NCI-H1105 (cell line): ENCODE measurements around the gene ZNF687.

ENCODE experiments used
- DNase-seq: peaks from one replicate; lab custom pipeline; 2025; lab: John Stamatoyannopoulos, UW

ZNF687 gene

DNA sequence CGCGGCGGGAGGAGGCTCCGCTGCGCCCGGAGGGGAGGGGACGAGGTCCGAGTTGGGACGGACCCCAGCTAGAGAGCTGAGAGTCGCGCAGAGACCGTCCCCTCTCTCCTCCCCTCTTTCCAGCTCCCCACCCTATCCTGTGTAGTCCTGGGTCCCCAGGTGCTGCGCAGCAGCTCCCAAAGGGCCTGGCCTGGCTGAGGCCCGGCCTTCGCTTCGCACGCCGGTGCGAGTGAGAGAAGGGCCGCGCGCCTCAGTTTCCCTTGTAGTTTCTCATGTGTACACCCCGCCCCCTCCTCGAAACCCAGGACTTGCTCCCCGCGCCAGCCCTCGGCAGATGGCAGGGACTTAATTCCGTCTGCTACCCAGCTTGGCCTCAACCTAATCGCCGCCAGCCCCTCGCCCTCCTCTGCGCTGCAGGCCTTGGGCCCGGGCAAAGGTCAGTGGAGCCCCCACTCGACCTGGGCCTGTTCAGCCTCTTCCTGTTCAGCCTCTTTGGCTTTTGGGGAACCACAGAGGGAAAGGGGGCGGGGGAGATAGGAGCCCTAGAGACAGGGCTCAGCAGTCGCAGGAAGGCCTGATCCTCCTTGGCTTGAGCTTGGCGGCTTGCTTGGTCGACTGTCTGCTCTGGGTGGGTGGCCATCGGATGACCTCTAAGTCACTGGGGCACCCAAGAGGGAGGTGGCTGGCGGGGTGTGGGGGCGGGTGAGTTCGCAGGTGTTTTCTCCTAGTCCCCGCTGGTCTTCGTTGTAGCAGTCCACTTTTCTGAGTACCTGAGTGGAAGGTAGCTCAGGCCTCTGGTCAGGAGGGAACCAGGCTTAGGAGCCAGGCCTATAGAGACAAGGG lies 1.0 kb downstream of the ZNF687 start:
- no peak for DNase-seq

DNA sequence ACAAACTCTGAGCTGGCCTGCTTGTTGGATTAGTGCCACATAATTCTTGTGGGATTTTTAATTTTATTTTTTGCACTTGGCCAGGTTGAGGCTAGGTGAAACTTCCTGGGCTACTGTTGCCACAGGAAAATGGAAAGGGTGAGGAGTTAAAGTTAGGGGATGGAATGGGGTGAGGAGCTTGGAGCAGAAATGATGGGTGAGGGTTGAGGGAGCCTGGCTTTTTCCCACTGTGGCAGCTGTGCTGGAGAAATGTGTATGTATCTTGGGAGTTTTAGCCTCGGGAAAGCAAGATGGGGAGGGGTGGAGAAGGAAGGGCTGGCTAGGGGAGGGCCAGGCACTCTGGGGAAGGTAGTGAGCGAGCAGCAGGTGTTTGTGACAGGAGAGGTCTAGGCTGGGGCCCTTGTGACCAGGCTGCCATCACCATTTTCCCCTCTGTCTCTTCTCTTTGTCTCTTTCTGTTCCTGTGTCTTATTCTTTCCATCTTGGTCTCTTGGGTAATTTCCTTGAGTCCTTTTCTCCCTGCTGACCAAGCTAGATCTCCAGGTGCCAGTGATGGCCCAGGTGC lies 2.0 kb downstream of the ZNF687 start:
- DNase-seq: no peak

DNA sequence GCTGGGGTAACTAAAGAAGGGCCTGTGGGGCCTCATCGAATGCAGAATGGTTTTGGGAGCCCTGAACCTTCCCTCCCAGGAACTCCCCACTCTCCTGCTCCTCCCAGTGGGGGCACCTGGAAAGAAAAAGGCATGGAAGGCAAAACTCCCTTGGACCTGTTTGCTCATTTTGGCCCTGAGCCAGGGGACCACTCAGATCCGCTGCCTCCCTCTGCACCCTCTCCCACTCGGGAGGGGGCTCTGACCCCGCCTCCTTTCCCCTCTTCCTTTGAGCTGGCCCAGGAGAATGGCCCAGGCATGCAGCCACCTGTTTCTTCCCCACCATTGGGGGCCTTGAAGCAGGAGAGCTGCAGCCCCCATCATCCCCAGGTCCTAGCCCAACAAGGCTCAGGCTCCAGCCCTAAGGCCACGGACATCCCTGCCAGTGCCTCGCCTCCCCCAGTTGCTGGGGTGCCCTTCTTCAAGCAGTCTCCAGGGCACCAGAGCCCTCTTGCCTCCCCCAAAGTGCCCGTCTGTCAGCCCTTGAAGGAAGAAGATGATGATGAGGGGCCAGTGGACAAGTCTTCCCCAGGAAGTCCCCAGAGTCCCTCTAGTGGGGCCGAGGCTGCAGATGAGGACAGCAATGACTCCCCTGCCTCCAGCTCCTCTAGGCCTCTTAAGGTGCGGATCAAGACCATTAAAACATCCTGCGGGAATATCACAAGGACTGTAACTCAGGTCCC lies 4.7 kb downstream of the ZNF687 start:
- DNase-seq: no peak

DNA sequence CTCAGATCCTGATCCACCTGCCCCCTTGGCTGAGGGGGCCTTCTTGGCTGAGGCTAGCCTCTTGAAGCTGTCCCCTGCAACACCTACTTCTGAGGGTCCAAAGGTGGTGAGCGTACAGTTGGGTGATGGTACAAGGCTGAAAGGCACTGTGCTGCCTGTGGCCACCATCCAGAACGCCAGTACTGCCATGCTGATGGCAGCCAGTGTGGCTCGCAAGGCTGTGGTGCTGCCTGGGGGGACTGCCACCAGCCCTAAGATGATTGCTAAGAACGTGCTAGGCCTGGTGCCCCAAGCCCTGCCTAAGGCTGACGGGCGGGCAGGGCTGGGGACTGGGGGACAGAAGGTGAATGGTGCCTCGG lies 5.2 kb downstream of the ZNF687 start:
- DNase-seq: no peak

DNA sequence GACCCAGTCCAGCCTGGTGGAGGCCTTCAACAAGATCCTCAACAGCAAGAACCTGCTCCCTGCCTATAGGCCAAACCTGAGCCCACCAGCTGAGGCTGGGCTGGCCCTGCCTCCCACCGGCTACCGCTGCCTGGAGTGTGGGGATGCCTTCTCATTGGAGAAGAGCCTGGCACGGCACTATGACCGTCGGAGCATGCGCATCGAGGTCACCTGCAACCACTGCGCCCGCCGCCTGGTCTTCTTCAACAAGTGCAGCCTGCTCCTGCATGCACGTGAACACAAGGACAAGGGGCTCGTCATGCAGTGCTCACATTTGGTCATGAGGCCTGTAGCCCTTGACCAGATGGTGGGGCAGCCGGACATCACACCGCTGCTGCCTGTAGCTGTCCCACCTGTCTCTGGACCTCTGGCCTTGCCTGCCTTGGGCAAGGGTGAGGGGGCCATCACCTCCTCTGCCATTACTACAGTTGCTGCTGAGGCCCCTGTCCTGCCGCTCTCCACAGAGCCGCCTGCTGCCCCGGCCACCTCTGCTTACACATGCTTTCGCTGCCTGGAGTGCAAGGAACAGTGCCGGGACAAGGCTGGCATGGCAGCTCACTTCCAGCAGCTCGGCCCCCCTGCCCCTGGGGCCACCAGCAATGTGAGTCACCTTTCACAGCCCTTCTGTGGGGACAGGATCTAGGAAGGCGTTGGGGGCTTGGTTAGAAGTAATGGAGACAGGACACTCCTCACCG lies 5.8 kb downstream of the ZNF687 start:
- DNase-seq: no peak

DNA sequence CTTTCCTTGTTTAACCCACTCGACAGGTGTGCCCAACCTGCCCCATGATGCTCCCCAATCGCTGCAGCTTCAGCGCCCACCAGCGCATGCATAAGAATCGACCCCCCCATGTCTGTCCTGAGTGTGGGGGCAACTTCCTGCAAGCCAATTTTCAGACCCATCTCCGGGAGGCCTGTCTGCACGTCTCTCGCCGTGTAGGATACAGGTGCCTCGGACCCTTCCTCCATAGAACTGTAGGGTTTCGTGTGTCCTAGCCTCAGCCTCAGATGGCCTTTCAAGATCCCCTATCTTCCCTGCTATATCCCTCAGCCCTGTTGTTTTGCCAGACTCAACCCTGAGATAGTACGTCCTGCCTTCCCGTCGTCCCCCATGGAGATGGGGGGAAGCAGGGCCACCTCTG lies 6.4 kb downstream of the ZNF687 start:
- DNase-seq: no peak

DNA sequence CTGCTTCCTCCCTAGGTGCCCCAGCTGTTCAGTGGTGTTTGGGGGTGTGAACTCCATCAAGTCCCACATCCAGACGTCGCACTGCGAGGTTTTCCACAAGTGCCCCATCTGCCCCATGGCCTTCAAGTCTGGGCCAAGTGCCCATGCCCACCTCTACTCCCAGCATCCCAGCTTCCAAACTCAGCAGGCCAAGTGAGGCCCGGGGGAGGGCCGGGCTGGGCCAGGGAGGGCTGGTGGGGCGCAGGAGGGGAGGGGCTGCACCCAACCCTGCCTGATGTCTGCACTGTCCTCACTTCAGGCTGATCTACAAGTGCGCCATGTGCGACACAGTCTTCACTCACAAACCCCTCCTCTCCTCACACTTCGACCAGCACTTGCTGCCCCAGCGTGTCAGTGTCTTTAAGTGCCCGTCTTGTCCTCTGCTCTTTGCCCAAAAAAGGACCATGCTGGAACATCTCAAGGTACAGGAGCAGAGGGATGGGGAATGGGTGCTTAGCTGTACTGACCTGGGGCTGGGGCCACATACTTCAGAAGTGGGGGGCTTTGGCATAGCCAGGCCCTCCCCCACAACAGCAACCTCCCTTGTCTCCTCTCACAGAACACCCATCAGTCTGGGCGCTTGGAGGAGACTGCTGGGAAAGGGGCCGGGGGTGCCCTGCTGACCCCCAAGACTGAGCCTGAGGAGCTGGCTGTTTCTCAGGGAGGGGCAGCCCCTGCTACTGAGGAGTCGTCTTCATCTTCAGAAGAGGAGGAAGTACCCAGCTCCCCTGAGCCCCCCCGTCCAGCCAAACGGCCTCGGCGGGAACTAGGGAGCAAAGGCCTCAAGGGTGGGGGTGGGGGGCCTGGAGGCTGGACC lies 7.2 kb downstream of the ZNF687 start:
- no peak for DNase-seq

DNA sequence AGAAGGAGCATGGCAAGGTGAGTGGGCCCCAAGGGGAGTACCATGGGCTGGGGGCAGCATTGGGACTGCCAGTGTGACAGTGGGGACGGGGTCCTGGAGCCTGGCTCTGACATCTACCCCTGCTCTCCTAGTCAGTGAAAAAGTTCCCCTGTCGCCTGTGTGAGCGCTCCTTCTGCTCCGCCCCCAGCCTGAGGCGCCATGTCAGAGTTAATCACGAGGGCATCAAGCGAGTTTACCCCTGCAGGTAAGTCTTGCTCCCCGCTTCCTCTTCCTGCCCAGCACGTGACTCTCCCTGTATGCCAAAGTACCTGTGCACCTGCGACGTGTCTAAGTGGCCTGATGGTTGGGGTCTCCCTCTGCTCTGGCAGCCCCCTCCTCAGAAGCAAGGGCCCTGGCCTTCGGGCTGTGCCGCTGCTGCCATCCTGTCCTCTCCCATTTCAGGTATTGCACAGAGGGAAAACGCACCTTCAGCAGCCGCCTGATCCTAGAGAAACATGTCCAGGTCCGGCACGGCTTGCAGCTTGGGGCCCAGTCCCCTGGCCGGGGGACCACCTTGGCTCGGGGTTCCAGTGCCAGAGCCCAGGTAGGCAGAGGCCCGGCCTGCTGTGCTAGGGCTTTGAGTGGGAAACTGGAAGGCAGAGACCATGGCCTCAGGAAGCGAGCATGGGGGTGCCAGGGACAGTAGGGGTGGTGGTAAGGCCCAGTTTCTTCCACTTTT lies 8.1 kb downstream of the ZNF687 start:
- no peak for DNase-seq

DNA sequence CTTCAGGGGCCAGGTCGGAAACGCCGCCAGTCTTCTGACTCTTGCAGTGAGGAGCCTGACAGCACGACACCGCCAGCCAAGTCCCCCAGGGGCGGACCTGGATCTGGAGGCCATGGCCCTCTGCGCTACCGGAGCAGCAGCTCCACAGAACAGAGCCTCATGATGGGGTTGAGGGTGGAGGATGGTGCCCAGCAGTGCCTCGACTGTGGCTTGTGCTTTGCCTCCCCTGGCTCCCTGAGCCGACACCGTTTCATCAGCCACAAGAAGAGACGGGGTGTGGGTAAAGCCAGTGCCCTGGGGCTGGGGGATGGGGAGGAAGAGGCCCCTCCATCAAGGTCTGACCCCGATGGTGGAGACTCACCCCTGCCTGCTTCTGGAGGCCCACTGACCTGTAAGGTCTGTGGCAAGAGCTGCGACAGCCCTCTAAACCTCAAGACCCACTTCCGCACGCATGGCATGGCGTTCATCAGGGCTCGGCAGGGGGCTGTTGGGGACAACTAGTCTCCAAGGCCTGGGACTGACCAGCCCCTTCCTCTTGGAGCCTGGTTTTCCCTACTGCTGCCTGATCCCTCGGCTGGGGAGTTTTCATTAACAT lies 8.7 kb downstream of the ZNF687 start:
- no peak for DNase-seq

DNA sequence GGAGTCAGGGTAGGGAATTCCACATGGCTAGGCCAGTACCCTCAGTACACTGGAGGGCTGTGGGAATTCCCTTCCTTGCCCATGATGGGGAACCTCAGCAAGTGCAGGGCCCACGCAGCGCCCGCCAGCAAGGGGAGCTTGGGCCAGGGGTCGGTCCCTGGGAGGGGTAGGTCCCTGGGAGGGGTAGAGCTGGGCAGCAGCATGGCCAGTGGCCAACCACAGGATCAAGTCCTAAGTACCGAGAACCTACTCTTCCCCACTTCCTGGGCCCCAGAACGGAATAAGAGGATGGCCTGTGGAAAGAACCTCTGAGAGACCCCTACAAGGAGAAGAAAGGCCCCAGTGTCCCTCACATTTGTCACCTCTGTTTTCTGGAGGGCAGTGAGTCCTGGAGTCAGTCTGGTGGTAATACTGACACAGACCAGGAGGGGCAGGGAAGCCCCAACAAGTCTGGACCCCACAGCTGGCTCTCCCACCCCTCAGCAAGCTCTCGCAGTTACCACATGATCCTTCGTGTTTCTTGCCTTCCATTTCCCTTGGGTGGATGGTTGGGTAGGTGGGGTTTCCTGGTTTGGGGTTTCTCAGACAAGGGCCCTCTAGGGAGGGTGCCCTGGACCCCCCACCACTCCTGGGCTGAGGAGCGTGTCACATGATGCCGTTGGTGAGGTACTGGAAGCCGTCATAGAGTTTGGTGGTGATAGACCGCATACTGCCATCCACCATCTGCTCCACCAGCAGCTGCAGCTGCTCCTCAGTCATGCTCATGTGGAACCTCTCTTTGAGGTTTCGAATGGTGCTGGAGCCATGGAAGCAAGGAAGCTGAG lies 10.3 kb downstream of the ZNF687 start:
- DNase-seq: no peak

DNA sequence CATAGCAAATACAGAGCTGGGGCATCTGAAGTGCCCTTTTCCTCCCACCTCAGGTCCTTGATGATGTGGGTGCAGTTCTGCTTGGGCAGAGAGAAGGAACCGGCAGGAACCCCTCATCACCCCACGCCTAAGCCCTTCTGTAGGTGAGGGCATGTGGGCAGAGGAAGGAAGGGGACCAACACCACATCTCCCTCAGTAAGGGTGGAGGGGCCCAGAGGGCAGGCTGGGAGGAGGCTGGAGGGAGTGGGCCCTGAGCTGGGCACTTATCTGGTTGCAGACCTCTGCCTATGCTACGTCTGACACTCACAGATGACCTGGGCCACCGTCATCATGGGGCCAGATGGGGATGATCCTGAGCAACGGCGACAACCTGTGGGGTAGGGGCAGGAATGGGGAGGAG lies 11.0 kb downstream of the ZNF687 start:
- no peak for DNase-seq

DNA sequence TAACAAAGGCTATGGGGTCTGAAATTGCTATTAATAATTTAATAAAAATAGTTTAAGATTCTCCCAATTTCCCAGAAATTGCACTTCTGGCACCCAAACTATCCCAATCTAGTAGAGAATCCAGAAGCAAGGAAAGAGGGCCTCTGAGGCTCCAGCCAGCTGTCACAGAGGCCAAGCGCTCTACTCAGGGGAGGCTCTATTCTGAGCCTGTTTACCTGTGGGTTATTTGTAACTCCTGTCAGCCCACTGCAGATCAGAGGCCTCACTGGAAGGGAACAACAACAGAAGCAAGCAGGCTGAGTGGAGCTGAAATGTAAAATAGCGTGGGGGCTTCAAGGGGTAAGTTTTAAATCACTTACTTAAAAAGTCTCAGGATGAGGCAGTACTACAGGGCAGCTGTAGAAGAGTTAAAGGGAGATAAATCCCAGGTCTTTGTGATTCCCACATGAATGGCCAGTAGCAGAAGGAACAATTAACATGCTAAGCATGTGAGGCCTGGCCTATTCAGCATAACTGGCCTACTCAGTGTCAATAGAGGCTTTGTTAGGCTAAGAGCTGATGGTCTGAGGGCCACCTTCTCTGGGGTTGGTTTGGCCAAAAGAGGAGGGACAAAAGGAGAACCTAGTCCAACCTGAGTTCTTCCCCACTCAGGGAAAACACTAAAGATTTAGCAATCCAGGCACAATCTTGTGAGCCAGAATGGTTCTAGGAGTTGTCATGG lies 12.8 kb downstream of the ZNF687 start:
- DNase-seq: no peak

DNA sequence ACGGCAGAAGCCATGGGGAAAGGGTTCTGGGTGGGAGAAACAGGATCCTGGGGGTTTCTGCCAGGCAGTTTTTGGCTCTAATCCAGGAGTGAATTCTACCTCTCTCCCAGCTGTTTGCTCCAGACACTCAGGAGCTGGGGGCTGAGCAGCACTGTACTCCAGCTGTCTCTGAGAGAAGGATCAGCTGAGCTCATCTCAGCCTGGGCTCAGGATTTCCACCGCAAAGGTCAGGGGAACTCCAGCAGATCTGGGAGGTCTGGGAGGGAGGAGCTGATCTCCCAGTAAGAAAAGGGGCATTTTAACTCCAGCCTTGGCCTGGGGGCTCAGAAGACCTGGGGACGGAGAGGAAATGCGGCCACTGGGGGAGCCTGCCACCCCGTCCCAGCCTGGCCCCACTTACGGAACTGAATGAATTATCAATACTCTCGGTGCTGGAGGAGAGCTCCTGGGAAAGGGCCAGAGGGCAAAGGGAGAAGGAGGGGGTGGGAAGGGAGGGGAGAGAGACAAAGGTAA lies 27.8 kb downstream of the ZNF687 start:
- DNase-seq: no peak

DNA sequence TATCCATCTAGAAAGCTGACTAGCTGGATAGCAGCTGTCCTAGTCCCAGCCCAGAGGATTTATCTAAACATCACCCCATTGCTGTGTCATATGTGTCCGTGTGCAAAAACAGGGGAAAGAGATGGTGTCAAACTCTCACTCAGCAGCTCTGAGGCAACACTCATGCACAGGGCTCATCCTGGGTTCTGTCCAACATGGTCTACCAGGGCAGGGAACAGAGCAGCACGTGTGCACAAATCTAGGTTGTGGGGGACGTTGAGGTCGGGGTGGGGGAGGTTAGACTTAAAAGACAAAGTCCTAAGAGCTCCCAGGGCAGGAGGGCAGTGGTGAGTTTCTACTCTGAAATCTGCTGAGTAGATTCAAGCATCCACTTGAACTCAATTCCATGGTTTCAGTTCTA lies 28.9 kb downstream of the ZNF687 start:
- no peak for DNase-seq

DNA sequence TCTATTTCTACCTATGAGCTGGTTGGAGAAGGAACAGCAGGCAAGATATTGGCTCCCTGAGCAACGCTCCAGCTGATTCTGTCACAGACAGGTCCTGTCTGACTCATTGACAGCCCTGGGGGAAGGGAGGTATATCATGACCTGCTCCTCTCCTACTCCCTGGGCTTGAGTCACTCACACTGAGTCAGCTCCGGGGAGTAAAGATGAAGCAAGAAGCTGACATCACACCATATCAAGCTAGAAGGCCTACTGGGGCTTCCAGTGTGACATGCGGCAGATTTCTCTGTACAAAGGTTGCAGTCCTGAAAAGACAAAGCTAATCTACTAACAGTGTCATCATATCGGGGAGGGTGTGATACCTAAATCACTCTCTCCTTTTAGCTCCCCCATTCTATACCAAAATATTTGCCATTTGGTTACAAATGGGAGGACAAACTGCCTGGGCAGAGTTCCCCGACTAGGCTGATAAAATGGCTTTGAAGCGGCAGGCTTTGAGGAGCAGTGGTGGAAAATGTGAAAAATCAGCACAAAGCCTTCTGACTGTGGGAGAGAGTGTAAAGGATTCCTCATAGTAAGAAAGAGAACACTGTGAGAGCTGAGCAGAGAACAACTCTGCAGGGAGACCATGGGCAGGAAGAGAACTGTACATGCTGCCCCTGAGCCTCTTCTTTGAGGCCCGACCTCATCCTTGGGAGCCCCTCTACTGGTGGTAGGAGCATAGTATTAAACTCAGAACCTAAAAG lies 29.7 kb downstream of the ZNF687 start:
- DNase-seq: no peak

DNA sequence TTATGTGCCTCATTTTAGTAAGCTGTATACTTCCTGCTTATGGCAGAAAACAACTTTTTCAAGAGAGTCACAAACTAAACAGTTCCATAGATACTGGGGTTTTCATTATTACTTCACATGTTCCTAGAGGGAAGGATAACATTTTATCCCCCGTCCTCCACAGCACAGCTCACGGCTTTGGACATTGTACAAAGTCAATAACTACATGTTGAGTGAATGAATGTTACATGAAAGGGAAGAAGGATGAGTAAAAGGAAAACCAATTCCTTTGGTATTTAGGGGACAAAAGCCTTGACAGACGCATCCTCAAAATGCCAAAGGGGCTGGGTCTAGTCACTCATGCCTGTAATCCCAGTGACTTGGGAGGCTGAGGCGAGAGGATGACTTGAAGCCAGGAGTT lies 30.3 kb downstream of the ZNF687 start:
- no peak for DNase-seq

DNA sequence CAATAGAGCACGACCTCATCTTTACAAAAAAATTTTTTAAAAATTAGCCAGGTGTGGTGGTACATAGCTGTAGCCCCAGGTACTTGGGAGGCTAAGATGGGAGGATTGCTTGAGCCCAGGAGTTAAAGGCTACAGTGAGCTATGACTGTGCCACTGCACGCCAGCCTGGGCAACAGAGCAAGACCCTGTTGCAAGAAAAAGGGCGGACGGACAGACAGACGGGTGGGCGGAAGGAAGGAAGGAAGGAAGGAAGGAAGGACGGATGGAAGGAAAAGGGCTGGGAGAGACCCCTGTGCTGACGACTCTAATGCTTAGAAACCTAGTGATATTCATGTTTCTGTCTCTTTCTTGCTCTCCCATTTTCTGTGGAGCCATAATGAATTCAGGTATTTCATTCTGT lies 30.7 kb downstream of the ZNF687 start:
- no peak for DNase-seq

DNA sequence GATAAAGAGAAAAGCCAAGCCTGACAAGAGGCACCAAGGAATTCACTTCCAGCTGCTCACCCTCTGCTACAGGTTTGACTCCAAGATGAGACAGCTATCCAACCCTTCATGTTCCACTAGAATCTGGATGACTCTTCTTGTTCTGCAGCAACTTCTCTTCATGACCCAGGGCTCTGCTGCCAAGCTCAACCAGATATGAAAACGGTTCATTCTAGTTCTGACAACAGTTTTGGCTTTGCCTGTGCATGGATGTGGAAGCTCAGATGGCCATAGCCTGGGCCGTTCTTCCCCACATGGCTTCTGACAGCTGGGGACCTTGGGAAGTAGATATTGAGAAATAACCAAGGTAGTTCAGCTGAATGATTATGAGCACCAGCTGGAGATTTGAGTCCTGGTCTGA lies 31.4 kb downstream of the ZNF687 start:
- DNase-seq: no peak
